SH-SY5Y (cell line): Measurements from ENCODE around the gene LRRC4C.

ENCODE experiments used
- GATA2 ChIP-seq: IDR thresholded peaks from 2 replicates; pipeline ENCODE4 v1.6.1; 2011; ENCODE audit warnings: mild to moderate bottlenecking, low read depth, low read length
- GATA3 ChIP-seq: IDR thresholded peaks from 2 replicates; pipeline ENCODE4 v1.6.1; 2011; ENCODE audit warnings: low read depth, mild to moderate bottlenecking, low read length, moderate library complexity

DNA sequence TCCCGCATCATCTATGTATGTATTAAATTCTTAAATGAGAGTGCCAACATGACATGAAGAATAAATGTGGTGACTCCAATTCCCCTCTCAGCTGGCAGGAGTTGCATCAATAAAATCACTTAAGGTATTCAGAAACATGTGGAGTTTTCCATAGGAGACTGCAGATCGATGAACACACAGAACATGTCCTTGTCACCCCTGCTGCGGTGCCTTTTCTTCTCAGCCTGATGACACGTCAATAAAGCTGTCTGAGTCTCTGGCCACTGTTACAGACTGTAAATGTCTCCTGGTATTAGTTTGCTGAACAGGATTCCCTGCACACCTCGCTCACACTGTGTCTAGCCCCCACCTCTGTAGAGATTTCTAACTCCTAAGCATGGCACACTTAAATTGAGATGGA lies 460.5 kb downstream of the LRRC4C start:
- TF ChIP-seq GATA3 (no peak), GATA2 (no peak)
